GDM1 (cell line): Measurements from ENCODE around the gene PTGDS.
A peak's percentile ranks its signal among the peaks of the same experiment; 100 is the strongest.

Experiments used
- DNase-seq: peaks from one replicate; lab custom pipeline; 2025; lab: John Stamatoyannopoulos, UW

PTGDS gene

GRCh38 chr9:136946228-136947027 lies 30.9 kb upstream of the PTGDS start:
- no peak for DNase-seq

GRCh38 chr9:136947028-136947891 lies 30.0 kb upstream of the PTGDS start:
- no peak for DNase-seq

- DNase-seq, result peak; percentile 16
Observed at GRCh38 chr9:136947955-136948510, 29.3 kb upstream of the PTGDS start.

GRCh38 chr9:136949239-136949816 lies 28.0 kb upstream of the PTGDS start:
- DNase-seq, result no peak

GRCh38 chr9:136949817-136950655 lies 27.3 kb upstream of the PTGDS start:
- DNase-seq, result peak; percentile 84

- no peak for DNase-seq
Observed at GRCh38 chr9:136950656-136951276, 26.5 kb upstream of the PTGDS start.

- DNase-seq, result no peak
Observed at GRCh38 chr9:136951541-136952320, 25.6 kb upstream of the PTGDS start, which contains the start of gene LCN12. LCN12 (plus strand) TSS chr9:136952273; CDS start chr9:136952328, 55 bp downstream.

GRCh38 chr9:136952321-136952850 lies 24.9 kb upstream of the PTGDS start:
- DNase-seq, result no peak

GRCh38 chr9:136952876-136953770 lies 24.2 kb upstream of the PTGDS start:
- no peak for DNase-seq

GRCh38 chr9:136953771-136954269 lies 23.5 kb upstream of the PTGDS start:
- no peak for DNase-seq

- DNase-seq, result no peak
Observed at GRCh38 chr9:136954270-136955083, 22.8 kb upstream of the PTGDS start.

- no peak for DNase-seq
Observed at GRCh38 chr9:136955202-136955942, 21.9 kb upstream of the PTGDS start.

- DNase-seq, result no peak
Observed at GRCh38 chr9:136955943-136956335, 21.4 kb upstream of the PTGDS start.

GRCh38 chr9:136956604-136957003 lies 20.7 kb upstream of the PTGDS start:
- no peak for DNase-seq

- DNase-seq, result no peak
Observed at GRCh38 chr9:136957461-136957860, 19.8 kb upstream of the PTGDS start.

GRCh38 chr9:136957901-136958300 lies 19.4 kb upstream of the PTGDS start:
- DNase-seq, result no peak

GRCh38 chr9:136958473-136958872 lies 18.8 kb upstream of the PTGDS start:
- no peak for DNase-seq
